ENCODE data around the gene ASCC1. TPM values are rescaled to one million over a fixed set of nuclear protein-coding genes. Genes with fewer than 3 reads are reported as not detected.
"Not testable (repeated sequence)": the region's sequence is repeated elsewhere in the genome, so short reads cannot be mapped to it uniquely, and the experiment has no call there.

The ASCC1 gene
- total and polyA plus RNA-seq, 4 experiments from 2014 or later, result 14.3 to 24.9 (median 18.6) TPM

GRCh38 chr10:72167118-72167517 lies 49.0 kb downstream of the ASCC1 start:
- peaks cover 4 to 13% (median 9%) of the 10 kb centered on the region in 4 donors for H3K4me1 Mint-ChIP-seq
- ChIA-PET CTCF (ENCODE audit: partially characterized antibody) (interaction anchor here (0.6 to 1.2 kb wide), 3 partner anchors 10 to 78 kb away, joined by 3 read pairs; no protein-coding TSS in a partner anchor), POLR2A (ENCODE audit: partially characterized antibody) (interaction anchor here (0.9 kb wide), 1 partner anchor 79 kb away, joined by 3 read pairs; the partner anchor contains the start of gene SPOCK2)
- no peaks in the 10 kb centered on the region for H3K27me3 Mint-ChIP-seq
- Histone ChIP-seq H3K27ac (ENCODE audit: low read depth, low read length) (no peak overlapping the region), H3K9me3 (ENCODE audit: control insufficient read depth in 1 of 2, low read length in 2 of 2) (no peaks in the 10 kb centered on the region), H3K27me3 (ENCODE audit: insufficient read depth, low read length) (no peaks in the 10 kb centered on the region), H3K4me1 (ENCODE audit: insufficient read depth, low read length) (peaks cover 9% of the 10 kb centered on the region), H3K36me3 (ENCODE audit: insufficient read depth, low read length) (no peaks in the 10 kb centered on the region), H3K4me3 (ENCODE audit: low read length in 2 of 2) (no peak overlapping the region)
- no peak for DNase-seq
- peaks cover 0 to 2% (median 0%) of the 10 kb centered on the region in 8 donors for H3K9me3 Mint-ChIP-seq
- no peak overlapping the region for H3K4me3 Mint-ChIP-seq
- peaks cover 10 to 12% of the 10 kb centered on the region in 2 donors for H3K36me3 Mint-ChIP-seq
- no peak overlapping the region for H3K27ac Mint-ChIP-seq
- intact Hi-C loops (cut with micrococcal nuclease), result loop anchor here (10.0 kb wide), 1 partner anchor 48 kb away; the partner anchor contains the start of genes ANAPC16 and ASCC1

DNA sequence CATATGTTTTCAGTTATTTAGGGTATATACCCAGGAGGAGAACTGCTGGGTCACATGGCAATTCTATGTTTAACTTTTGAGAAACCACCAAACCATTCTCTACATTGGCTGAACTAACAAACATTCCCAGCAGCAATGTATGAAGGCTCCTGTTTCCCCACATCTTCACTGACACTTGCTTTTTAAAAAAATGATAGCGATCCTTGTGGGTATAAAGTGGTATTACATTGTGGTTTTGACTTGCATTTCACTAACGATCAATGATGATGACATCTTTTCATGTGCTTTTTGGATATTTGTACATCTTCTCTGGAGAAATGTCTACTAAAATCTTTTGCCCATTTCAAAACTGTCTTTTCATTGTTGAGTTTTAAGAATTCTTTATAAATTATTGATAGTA lies 51.5 kb downstream of the ASCC1 start:
- peak in 4 of 5 donors; percentile 11 to 33 (median 25) for DNase-seq
- Mint-ChIP-seq H3K4me1 (peaks cover 3 to 13% (median 4%) of the 10 kb centered on the region in 4 donors), H3K27ac (peak overlapping the region in 2 of 7 donors; percentile 36 to 59), H3K9me3 (peaks cover 0 to 2% (median 0%) of the 10 kb centered on the region in 8 donors), H3K36me3 (peaks cover 18 to 21% of the 10 kb centered on the region in 2 donors), H3K27me3 (no peaks in the 10 kb centered on the region), H3K4me3 (no peak overlapping the region)
- H3K4me1 ChIP-seq (ENCODE audit: insufficient read depth, low read length), result peaks cover 9% of the 10 kb centered on the region
- no peak overlapping the region for H3K4me3 ChIP-seq (ENCODE audit: low read length in 2 of 2)
- no peaks in the 10 kb centered on the region for H3K9me3 ChIP-seq (ENCODE audit: control insufficient read depth in 1 of 2, low read length in 2 of 2)
- intact Hi-C loops (cut with micrococcal nuclease), result loop anchor here (10.0 kb wide), 1 partner anchor 50 kb away; the partner anchor contains the start of genes ANAPC16 and ASCC1
- H3K27ac ChIP-seq (ENCODE audit: low read depth, low read length), result no peak overlapping the region
- ChIA-PET POLR2A (ENCODE audit: partially characterized antibody) (interaction anchor here (1.8 kb wide), 1 partner anchor 77 kb away, joined by 5 read pairs; no protein-coding TSS in a partner anchor), CTCF (ENCODE audit: partially characterized antibody) (interaction anchor here (1.2 kb wide), 1 partner anchor 116 kb away, joined by 5 read pairs; no protein-coding TSS in a partner anchor)
- H3K36me3 ChIP-seq (ENCODE audit: insufficient read depth, low read length), result no peaks in the 10 kb centered on the region
- H3K27me3 ChIP-seq (ENCODE audit: insufficient read depth, low read length), result no peaks in the 10 kb centered on the region

DNA sequence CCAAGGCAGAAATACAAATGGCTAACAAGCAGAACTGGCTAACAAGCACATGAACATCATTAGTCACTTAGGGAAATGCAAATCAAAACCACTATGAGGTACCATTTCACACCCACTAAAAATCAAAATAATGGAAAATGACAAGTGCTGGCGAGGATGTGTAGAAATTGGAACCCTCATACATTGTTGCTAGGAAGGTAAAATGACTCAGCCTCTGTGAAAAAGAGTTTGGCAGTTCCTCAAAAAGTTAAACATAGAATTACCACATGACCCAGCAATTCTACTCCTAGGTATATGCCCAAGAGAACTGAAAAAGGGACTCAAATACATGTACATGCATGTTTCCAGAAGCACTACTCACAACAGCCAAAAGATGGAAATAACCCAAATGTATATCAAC lies 53.1 kb downstream of the ASCC1 start:
- Mint-ChIP-seq H3K9me3 (no peaks in the 10 kb centered on the region), H3K27me3 (no peaks in the 10 kb centered on the region), H3K4me3 (no peak overlapping the region), H3K4me1 (peaks cover 3 to 13% (median 4%) of the 10 kb centered on the region in 4 donors), H3K27ac (no peak overlapping the region), H3K36me3 (peaks cover 22 to 25% of the 10 kb centered on the region in 2 donors)
- H3K27me3 ChIP-seq (ENCODE audit: insufficient read depth, low read length), result no peaks in the 10 kb centered on the region
- POLR2A ChIA-PET (ENCODE audit: partially characterized antibody), result no interaction called here
- no peak overlapping the region for H3K4me3 ChIP-seq (ENCODE audit: low read length in 2 of 2)
- CTCF ChIA-PET (ENCODE audit: partially characterized antibody), result no interaction called here
- intact Hi-C loops (cut with micrococcal nuclease), result loop anchor here (10.0 kb wide), 1 partner anchor 52 kb away; the partner anchor contains the start of genes ANAPC16 and ASCC1
- H3K36me3 ChIP-seq (ENCODE audit: insufficient read depth, low read length), result no peaks in the 10 kb centered on the region
- DNase-seq, result no peak
- H3K27ac ChIP-seq (ENCODE audit: low read depth, low read length), result no peak overlapping the region
- peaks cover 9% of the 10 kb centered on the region for H3K4me1 ChIP-seq (ENCODE audit: insufficient read depth, low read length)
- no peaks in the 10 kb centered on the region for H3K9me3 ChIP-seq (ENCODE audit: control insufficient read depth in 1 of 2, low read length in 2 of 2)

DNA sequence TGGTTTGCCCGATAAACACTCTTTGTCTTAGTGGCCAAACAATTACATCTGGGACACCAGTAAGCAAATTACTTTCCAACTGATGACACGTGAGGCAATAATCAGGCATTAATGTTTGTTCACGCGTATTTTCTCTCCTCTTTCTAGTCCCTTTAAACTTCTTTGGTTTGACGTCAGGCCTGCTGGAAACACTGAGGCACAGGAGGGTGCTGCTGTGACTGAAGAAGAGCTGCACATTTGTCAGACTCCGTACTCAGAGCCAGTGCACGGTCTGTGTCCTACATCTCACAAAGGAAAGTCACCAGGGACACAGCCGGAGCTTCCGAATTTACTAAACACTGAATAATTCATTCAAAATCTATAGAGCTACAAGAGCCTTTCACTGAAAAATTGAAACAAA lies 57.9 kb downstream of the ASCC1 start:
- ChIA-PET POLR2A (ENCODE audit: partially characterized antibody) (no interaction called here), CTCF (ENCODE audit: partially characterized antibody) (interaction anchor here (1.0 to 1.2 kb wide), 2 partner anchors 16 to 123 kb away, joined by 3 read pairs; no protein-coding TSS in a partner anchor)
- Mint-ChIP-seq H3K9me3 (no peaks in the 10 kb centered on the region), H3K4me1 (no peaks in the 10 kb centered on the region), H3K36me3 (peaks cover 34 to 37% of the 10 kb centered on the region in 2 donors), H3K27me3 (no peaks in the 10 kb centered on the region), H3K4me3 (no peak overlapping the region), H3K27ac (no peak overlapping the region)
- Histone ChIP-seq H3K4me1 (ENCODE audit: insufficient read depth, low read length) (no peaks in the 10 kb centered on the region), H3K36me3 (ENCODE audit: insufficient read depth, low read length) (no peaks in the 10 kb centered on the region), H3K27ac (ENCODE audit: low read depth, low read length) (no peak overlapping the region), H3K9me3 (ENCODE audit: control insufficient read depth in 1 of 2, low read length in 2 of 2) (no peaks in the 10 kb centered on the region), H3K4me3 (ENCODE audit: low read length in 2 of 2) (no peak overlapping the region), H3K27me3 (ENCODE audit: insufficient read depth, low read length) (no peaks in the 10 kb centered on the region)
- intact Hi-C loops (cut with micrococcal nuclease), result no loop called here
- DNase-seq, result no peak

DNA sequence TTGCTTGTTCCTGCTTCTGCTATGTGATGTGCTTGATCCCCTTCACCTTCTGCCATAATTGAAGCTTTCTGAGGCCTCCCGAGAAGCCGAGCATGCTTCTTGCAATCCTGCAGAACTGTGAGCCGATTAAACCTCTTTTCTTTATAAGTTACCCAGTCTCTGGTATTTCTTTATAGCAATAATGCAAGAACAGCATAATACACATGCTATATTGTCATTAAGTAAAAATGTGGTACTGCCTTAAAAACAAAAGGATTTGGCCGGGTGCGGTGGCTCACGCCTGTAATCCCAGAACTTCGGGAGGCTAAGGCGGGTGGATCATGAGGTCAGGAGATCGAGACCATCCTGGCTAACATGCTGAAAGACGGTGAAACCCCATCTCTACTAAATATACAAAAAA lies 59.9 kb downstream of the ASCC1 start:
- intact Hi-C loops (cut with micrococcal nuclease), result no loop called here

GRCh38 chr10:72152286-72152685 lies 63.8 kb downstream of the ASCC1 start:
- POLR2A ChIA-PET (ENCODE audit: partially characterized antibody), result no interaction called here
- peaks cover 23 to 30% of the 10 kb centered on the region in 2 donors for H3K36me3 Mint-ChIP-seq

More for the DNA sequence above, 59.9 kb downstream of the ASCC1 start:
- H3K36me3 ChIP-seq (ENCODE audit: insufficient read depth, low read length), result no peaks in the 10 kb centered on the region
- DNase-seq, result no peak
- ChIA-PET POLR2A (ENCODE audit: partially characterized antibody) (interaction anchor here (0.6 kb wide), 1 partner anchor 1470 kb away, joined by 3 read pairs; no protein-coding TSS in a partner anchor), CTCF (ENCODE audit: partially characterized antibody) (interaction anchor here (1.1 to 1.2 kb wide), 2 partner anchors 11 to 29 kb away, joined by 3 to 5 read pairs; no protein-coding TSS in a partner anchor)
- H3K4me1 ChIP-seq (ENCODE audit: insufficient read depth, low read length), result no peaks in the 10 kb centered on the region
- Mint-ChIP-seq H3K36me3 (peaks cover 30 to 37% of the 10 kb centered on the region in 2 donors), H3K9me3 (no peaks in the 10 kb centered on the region), H3K4me3 (no peak overlapping the region), H3K27ac (no peak overlapping the region), H3K27me3 (no peaks in the 10 kb centered on the region), H3K4me1 (peaks cover 0 to 1% (median 0%) of the 10 kb centered on the region in 4 donors)
- no peaks in the 10 kb centered on the region for H3K27me3 ChIP-seq (ENCODE audit: insufficient read depth, low read length)
- no peak overlapping the region for H3K27ac ChIP-seq (ENCODE audit: low read depth, low read length)
- no peaks in the 10 kb centered on the region for H3K9me3 ChIP-seq (ENCODE audit: control insufficient read depth in 1 of 2, low read length in 2 of 2)
- H3K4me3 ChIP-seq (ENCODE audit: low read length in 2 of 2), result no peak overlapping the region

DNA sequence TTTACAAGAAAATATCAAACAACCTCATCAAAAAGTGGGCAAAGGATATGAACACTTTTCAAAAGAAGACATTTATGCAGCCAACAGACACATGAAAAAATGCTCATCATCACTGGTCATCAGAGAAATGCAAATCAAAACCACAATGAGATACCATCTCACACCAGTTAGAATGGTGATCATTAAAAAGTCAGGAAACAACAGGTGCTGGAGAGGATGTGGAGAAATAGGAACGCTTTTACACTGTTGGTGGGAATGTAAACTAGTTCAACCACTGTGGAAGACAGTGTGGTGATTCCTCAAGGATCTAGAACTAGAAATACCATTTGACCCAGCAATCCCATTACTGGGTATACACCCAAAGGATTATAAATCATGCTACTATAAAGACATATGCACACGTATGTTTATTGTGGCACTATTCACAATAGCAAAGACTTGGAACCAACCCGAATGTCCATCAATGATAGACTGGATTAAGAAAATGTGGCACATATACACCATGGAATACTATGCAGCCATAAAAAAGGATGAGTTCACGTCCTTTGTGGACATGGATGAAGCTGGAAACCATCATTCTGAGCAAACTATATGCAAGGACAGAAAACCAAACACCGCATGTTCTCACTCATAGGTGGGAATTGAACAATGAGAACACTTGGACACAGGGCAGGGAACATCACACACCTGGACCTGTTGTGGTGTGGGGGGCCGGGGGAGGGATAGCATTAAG lies 65.2 kb downstream of the ASCC1 start:
- H3K4me3 ChIP-seq (ENCODE audit: low read length in 2 of 2); H3K27me3 Mint-ChIP-seq; H3K9me3 Mint-ChIP-seq; CTCF ChIA-PET (ENCODE audit: partially characterized antibody); H3K4me1 ChIP-seq (ENCODE audit: insufficient read depth, low read length); H3K27ac Mint-ChIP-seq; DNase-seq; H3K4me3 Mint-ChIP-seq; H3K27me3 ChIP-seq (ENCODE audit: insufficient read depth, low read length); H3K27ac ChIP-seq (ENCODE audit: low read depth, low read length); H3K9me3 ChIP-seq (ENCODE audit: control insufficient read depth in 1 of 2, low read length in 2 of 2); intact Hi-C loops (cut with micrococcal nuclease); H3K36me3 ChIP-seq (ENCODE audit: insufficient read depth, low read length); POLR2A ChIA-PET (ENCODE audit: partially characterized antibody); H3K4me1 Mint-ChIP-seq: not testable (repeated sequence)
- peaks cover 17 to 23% of the 10 kb centered on the region in 2 donors for H3K36me3 Mint-ChIP-seq

More at GRCh38 chr10:72152286-72152685, 63.8 kb downstream of the ASCC1 start:
- no peaks in the 10 kb centered on the region for H3K36me3 ChIP-seq (ENCODE audit: insufficient read depth, low read length)
- Mint-ChIP-seq H3K27me3 (no peaks in the 10 kb centered on the region), H3K4me1 (peaks cover 0 to 3% (median 0%) of the 10 kb centered on the region in 4 donors), H3K9me3 (peaks cover 0 to 3% (median 0%) of the 10 kb centered on the region in 8 donors), H3K27ac (peak overlapping the region in 1 of 7 donors; percentile 21), H3K4me3 (no peak overlapping the region)
- DNase-seq, result no peak
- intact Hi-C loops (cut with micrococcal nuclease), result no loop called here
- no peaks in the 10 kb centered on the region for H3K9me3 ChIP-seq (ENCODE audit: control insufficient read depth in 1 of 2, low read length in 2 of 2)
- H3K4me3 ChIP-seq (ENCODE audit: low read length in 2 of 2), result no peak overlapping the region
- CTCF ChIA-PET (ENCODE audit: partially characterized antibody), result no interaction called here
- no peaks in the 10 kb centered on the region for H3K27me3 ChIP-seq (ENCODE audit: insufficient read depth, low read length)
- H3K4me1 ChIP-seq (ENCODE audit: insufficient read depth, low read length), result no peaks in the 10 kb centered on the region
- no peak overlapping the region for H3K27ac ChIP-seq (ENCODE audit: low read depth, low read length)

Data from CD4-positive, alpha-beta memory T cell (primary cell).